Measurements from ENCODE around the gene EXO1.

- TF ChIP-seq CTCF (IDR thresholded peaks at IDR 0.05) (no peak), POLR2AphosphoS5 (IDR thresholded peaks at IDR 0.05) (no peak), POLR2A (IDR thresholded peaks at IDR 0.05; ENCODE audit: low read depth) (no peak)
These were observed 52.4 kb downstream of the EXO1 start for GRCh38 chr1:241900381-241900780.

Measured in esophagus muscularis mucosa (tissue), 3 donors.